ENCODE results near the gene TTC23.

TTC23 gene

DNA sequence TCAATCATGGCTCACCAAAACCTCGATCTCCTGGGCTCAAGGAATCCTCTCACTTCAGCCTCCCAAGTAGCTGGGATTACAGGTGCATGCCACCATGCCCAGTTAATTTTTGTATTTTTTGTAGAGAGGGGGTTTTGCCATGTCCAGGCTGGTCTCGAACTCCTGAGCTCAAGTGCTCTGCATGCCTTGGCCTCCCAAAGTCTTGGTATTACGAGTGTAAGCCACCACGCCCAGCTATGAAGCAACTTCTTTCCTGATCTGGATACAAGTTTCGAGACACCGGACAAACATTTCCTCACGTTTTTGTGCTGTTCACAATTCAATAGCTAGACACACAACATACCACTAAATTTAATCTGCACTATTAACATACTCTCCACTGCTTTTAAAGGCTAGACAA lies 147.9 kb downstream of the TTC23 start:
- DNase-seq (ENCODE audit: low spot score), result no peak

DNA sequence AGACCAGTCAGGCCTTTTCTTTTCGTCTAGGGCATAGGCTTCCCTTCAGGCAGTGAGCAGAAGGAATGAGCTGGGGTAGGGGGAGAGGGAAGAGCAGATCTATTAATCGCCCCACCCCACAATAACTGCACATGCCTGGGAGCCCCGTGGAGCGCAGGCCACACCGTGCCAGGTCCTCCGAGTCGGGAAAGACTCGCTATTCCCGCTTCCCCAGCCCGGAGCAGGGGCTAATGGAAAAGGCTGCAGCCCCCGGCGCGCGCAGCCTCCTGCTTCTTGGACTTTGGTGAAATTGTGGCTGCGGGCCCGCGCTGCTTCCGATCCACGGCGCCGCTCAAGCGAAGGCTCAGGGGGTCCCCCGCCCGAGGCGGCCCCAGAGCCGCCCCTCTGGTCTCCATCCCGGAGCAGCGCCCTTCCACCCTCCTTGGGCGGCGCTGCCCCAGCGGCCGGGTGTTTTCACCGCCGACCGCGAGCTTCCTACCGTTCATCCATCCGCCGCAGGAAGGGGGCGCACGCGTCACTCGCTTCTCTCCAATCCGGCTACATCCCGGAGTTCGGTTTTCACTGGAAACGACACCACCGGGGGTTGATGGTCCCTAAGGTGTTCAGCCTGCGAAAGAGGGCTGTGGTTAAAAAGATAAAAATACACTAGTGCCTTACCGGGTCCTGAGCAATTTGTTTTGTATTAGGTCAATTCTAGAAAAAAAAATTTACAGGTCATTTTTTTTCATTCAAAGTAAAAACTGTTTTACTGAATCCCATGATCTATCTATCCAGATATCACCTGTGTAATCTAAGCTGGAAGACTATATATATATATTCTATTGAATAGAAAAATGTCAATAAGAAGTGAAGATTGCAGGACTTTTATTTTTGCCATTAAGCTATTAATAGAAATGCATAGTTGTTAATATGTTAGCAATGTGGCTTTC lies 148.9 kb downstream of the TTC23 start:
- peak; percentile 91 for DNase-seq (ENCODE audit: low spot score)

DNA sequence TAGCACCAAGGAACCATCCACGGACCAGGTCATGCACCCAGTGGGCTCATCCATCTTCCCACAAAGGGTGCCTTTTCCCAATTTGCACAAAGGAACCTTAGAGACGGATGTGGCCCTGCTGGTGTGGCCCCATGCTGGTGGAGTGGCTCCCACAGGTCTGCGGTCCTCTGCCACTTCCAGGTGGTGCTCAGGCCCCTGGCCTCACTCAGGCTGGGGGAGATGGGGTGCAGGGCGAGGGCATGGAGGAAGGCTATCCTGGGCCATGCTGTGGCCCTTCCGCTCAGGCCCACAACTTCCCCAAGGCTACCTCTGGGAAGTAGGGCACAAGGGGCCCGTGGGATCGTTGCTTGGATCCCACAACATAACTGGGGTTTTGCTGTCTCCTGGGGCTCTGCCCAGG lies 149.7 kb downstream of the TTC23 start:
- no peak for DNase-seq (ENCODE audit: low spot score)

DNA sequence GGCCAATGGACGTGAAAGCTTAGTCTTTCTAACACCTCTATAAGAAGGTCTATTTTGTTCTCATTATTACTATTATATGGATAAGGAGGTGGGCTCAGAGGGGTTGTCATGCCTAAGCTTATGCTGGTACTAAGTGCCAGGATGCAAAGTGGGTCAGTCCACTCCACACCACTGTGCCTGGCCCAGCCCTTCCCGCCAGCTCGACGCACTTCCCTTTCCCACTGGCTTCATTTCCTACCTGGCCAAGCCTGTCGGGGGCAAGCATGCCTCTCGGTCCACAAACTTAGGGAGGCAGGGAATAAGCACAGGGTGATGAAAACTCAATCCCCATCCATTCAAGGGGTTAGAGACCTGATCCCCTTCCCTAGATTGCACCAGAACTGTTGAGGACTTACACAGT lies 150.4 kb downstream of the TTC23 start:
- DNase-seq (ENCODE audit: low spot score), result no peak

DNA sequence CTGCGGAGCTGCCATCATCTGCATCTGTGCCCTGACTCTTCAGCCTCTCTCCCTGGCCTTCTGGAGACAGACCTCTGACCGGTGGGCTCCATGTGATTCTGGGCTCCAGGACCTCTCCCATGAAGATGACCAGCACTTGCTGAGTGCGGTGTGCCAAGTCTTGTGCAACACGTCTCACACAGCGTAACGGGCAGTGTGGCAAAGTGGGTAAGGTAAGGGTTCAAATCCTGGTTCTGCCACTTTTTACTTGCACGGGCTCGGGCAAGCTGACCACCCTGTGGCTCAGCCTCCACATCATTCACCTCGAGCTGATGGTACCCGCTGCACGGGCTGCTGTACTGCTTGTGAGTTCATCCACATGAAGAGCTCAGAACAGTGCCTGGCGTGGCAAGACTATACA lies 151.0 kb downstream of the TTC23 start:
- DNase-seq (ENCODE audit: low spot score), result no peak

DNA sequence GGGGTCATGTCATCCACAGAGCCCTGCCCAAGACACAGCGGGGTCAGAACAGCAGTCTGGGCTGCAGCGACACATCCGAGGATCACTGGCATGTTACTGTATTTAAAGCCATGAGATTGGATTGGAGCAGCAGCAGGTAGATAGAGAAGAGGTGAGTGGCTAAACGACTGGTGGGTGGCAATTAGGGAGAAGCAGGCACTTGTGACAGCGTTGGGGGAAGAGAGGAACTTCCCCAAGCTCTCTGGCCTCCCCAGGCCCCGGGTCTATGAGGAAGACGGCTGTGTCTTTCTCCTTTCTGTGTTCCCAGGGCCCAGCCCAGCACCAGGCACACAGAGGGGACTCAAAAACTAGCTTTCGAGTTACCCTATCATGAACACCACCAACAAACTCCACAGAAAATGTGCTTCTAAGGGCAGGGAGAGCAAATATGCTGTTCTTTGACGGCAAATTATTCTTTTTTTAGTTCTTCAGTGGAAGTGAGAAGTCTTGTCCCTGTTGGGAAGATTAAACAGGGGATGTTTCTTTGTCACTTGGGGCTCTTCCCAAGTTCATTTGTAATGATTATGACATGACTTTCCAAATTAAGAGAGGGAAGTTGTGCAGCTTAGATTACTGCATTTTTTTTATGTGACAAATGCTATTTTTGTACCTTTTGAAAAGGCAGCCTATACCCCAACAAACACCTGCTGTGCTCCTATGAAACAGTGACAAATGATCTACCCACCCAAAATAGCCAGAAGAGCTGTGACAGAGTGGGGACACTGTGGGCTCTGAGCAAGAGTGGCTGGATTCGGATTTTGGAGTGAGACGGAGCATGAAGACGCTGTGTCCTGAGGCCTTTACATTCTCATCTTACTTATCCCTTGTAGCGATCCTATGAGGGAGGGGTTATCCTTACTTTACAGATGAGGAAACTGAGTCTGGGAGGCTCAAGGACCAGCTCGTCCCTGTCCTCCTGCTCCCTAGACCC lies 151.7 kb downstream of the TTC23 start:
- no peak for DNase-seq (ENCODE audit: low spot score)

DNA sequence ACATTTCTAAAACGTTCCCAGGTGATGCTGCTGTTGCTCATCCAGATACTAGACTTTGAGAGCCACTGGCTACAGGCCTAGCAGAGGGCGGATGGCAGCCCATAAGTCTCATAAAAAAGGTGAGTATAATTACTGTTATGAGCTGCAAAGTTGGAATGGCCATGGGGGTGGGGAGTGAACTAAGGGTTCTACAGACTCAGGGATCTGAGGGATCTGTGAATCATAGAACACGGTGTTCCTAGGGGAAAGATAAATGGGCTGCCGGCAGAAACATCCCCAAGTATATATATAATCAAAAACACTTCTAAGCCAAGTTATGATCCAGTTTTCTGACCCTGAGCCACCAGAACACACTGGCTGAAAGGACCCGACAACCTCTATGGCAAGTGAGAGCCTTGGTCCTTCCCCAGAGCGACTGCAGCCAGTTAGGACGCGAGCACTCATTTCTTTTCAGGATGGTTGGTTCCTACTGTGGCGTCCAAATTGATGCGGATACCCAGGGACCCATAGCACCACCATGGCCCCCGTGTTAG lies 152.4 kb downstream of the TTC23 start:
- no peak for DNase-seq (ENCODE audit: low spot score)

DNA sequence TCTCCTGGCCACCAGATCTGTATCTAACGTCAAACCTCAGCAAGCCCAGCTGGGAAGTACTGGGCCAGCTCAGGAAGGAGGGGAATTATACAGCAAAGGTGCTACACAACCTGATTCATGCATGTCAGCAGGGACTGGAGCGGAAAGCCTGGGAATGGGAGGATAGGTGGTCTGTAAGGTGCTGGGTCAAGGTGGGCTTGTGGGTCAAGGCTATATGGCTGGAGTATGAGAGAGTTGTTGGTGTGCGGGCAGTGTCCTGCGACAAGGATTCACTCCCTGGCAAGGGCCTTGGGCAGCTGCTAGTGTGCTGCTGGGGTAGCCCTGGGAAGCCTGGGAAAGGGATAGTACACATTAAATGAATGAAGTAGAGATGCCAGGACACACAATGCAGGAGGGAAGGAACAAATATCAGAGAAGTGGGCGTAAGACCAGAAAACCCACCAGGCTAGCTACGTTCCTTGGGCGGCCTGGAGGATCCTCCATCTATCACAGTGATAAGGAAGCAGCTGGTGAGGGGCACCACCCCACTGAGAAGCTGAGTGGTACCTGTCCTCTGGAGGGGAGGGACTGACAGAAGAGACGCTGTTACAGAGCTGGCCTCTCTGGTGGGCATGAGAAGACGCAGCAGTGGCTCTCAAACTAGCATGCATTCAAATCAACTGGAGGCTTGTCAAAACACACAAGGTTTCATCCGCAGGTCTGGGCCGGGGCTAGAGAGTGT lies 153.0 kb downstream of the TTC23 start:
- DNase-seq (ENCODE audit: low spot score), result no peak

DNA sequence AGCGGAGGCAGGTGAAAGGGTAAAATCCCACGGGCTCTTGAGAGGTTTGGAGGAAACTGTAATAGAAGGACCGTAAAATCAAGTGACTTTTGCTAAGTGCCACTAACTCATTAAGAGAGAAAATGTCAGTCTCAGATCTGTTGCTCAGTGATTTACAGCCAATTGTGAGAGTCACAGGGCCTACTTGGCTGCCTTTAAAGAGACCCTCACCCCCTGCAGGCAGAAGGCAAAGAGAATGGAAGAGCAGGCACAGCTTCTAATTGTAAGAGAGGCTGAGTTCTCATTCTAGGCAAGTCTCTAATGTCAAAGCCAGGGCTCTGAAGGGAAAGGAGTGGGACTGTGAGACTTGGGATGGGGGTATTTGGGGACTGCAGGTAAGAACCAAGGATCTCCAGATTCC lies 153.8 kb downstream of the TTC23 start:
- no peak for DNase-seq (ENCODE audit: low spot score)

DNA sequence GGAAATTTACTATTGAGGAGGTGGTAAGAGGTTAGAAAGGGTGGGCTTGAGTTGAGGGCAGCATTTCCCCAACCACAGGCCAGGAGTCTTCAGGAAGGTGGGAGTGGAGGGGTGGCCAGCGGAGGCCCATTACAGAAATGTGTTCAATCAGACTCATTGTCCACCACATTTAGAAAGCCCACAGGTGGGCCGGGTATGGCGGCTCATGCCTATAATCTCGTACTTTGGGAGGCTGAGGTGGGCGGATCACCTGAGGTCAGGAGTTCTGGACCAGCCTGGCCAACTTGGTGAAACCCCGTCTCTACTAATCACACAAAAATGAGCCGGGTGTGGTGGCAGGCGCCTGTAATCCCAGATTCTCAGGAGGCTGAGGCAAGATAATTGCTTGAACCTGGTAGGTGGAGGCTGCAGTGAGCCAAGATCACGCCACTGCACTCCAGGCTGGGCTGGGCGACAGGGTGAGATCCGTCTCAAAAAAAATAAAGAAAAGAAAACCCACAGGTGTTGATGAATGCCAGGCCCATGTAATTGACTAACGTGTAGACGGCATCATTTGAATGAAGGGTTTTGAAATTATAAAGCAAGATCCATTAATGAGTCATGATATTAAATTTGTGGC lies 156.7 kb downstream of the TTC23 start:
- no peak for DNase-seq (ENCODE audit: low spot score)

DNA sequence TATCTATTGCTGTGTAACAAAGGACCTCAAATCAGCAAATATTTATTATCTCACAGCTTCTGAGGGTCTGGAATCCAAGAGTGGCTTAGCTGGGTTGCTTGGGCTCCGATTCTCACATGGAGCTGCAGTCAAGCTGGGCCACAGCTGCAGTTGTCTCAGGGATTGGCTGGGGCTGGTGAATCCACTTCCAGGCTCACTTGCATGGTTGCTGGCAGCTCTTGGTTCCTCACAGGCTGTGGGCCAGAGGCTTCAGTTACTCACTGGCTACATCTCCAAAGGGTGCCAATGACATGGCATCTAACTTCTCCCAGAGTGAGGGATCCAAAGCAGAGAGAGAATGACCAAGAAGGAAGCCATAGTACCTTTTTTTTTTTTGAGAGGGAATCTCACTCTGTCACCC lies 158.4 kb downstream of the TTC23 start:
- DNase-seq (ENCODE audit: low spot score), result no peak

DNA sequence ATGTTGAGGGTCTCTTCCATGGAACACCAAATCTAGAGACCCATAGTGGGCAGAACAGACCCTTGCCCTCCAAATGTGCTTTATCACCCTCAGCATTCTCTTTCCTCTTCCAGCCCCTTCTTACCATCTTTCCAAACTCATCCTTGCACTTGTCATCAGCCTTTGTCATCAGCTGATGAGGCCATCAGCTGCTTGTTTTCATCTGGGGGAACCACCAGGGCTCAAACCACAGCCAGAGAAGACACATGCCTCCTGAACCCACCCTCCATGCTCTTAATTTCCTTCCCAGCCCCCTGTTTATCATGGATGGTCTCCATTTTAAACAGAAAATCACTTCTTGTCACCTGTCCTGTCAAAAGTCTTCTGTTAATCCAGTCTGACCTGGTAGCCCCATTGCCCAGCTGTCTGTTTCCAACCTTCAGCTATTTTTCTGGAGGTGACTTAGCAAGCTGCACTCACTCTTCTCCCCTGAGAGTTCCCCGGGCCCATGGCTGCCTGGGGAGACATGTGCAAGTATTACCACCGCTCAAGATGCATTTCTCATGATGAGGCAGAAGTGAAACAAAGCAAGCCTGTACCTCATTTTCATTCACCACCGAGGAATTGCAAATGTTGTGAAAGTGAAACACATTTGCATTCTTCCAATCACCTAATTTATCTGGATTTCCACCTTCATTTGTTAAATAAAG lies 159.2 kb downstream of the TTC23 start:
- no peak for DNase-seq (ENCODE audit: low spot score)

DNA sequence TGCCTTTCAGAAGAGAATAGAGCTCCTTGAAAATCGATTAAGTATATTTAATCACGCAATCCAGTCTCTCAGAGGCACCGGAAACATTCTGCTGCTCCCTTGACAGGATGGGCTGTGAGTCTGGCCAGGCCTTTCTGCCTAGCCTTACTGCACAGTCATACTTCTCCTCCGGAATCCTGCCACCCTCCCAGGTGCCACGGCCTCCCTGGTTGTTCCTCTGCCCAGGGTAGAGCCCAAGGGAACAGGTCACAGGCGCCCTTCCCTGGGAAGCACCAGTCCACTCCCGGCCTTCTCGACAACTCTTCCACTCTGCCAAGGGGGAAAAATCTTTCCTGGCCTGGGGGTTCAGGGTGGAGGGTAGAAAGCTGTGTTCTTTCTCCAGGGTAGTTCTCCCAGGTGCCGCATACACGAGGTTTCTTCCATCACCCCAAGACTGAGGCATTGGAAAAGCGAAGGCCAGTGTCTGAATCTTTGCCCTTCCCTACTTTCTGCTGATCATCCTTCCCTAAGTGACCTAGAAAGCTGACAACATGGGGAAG lies 161.9 kb downstream of the TTC23 start:
- DNase-seq (ENCODE audit: low spot score), result no peak

DNA sequence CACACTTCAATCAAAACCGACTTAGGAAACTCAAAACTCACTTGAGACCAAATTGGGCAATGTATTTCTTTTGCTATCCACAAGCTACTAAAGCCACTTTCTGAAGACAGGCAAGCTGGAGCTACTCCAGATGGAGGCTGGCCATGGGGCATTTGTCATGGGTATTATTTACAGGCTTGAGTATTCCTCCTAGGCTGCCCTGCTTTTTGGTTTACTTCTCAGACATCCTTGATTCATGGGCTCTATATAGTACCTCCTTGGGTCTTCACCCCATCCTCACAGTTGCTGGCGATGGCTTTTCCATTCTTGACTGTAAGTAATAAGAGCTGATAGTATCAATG lies 163.1 kb downstream of the TTC23 start:
- DNase-seq (ENCODE audit: low spot score), result no peak
